ENCODE measurements around the gene MRPL37.

MRPL37 gene

GRCh38 chr1:54239035-54239383, 39.0 kb downstream of the MRPL37 start:
- H3K27ac ChIP-seq (ENCODE audit: low read depth, low read length): no peak overlapping the region
- no peaks in the 10 kb centered on the region for H4K20me1 ChIP-seq (ENCODE audit: control insufficient read depth, insufficient read depth, low read depth, low read length)
- H3K27me3 ChIP-seq (ENCODE audit: control insufficient read depth, low read length): no peaks in the 10 kb centered on the region
- H3K4me3 ChIP-seq (ENCODE audit: low read length): no peak overlapping the region
- no peaks in the 10 kb centered on the region for H3K4me1 ChIP-seq (ENCODE audit: control insufficient read depth, low read length)
- no peaks in the 10 kb centered on the region for H3F3A ChIP-seq (ENCODE audit: control insufficient read depth, insufficient read depth)
- no peaks in the 10 kb centered on the region for H3K9me3 ChIP-seq (ENCODE audit: control insufficient read depth, insufficient read depth, low read length)
- H3K9me2 ChIP-seq (replicated peaks; ENCODE audit: control insufficient read depth, low read length): no peaks in the 10 kb centered on the region
- no peaks in the 10 kb centered on the region for H3K79me2 ChIP-seq (ENCODE audit: control insufficient read depth, low read length)
- no peak overlapping the region for H3K4me2 ChIP-seq (ENCODE audit: low read length)
- H3K36me3 ChIP-seq (ENCODE audit: control insufficient read depth, low read length): no peaks in the 10 kb centered on the region
- no peak for TF ChIP-seq CTCF (IDR thresholded peaks at IDR 0.05; ENCODE audit: low read depth, low read length, poor library complexity, severe bottlenecking)
- no peak for TF ChIP-seq EZH2phosphoT487 (IDR thresholded peaks at IDR 0.05; ENCODE audit: borderline replicate concordance, low read length)

DNA sequence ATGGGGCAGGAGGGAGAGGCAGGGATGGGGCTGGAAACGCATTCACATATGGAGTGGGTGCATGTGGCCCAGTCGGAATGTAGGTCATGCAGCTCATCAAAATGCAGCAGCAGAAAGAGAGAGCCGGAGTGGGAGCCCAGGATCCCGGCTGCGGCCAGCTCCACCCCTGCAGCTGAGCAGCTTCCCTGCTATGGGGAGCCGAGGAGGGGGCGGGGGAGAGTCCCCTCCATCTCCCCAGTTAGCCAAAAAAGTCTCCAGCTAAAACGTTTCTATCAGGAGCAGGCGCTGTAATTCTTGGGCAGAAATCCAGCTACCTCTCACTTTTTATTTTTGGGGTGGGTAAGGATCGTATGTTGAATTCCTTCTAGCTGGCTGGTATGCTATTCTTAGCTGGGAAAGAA, 39.7 kb downstream of the MRPL37 start:
- H3K9me3 ChIP-seq (ENCODE audit: control insufficient read depth, insufficient read depth, low read length): no peaks in the 10 kb centered on the region
- no peaks in the 10 kb centered on the region for H3K79me2 ChIP-seq (ENCODE audit: control insufficient read depth, low read length)
- H3F3A ChIP-seq (ENCODE audit: control insufficient read depth, insufficient read depth): no peaks in the 10 kb centered on the region
- H3K27ac ChIP-seq (ENCODE audit: low read depth, low read length): no peak overlapping the region
- H3K27me3 ChIP-seq (ENCODE audit: control insufficient read depth, low read length): no peaks in the 10 kb centered on the region
- TF ChIP-seq CTCF (IDR thresholded peaks at IDR 0.05; ENCODE audit: low read depth, low read length, poor library complexity, severe bottlenecking): no peak
- TF ChIP-seq EZH2phosphoT487 (IDR thresholded peaks at IDR 0.05; ENCODE audit: borderline replicate concordance, low read length): no peak
- H3K4me3 ChIP-seq (ENCODE audit: low read length): no peak overlapping the region
- H3K4me2 ChIP-seq (ENCODE audit: low read length): no peak overlapping the region
- no peaks in the 10 kb centered on the region for H3K36me3 ChIP-seq (ENCODE audit: control insufficient read depth, low read length)
- H3K9me2 ChIP-seq (replicated peaks; ENCODE audit: control insufficient read depth, low read length): no peaks in the 10 kb centered on the region
- no peaks in the 10 kb centered on the region for H3K4me1 ChIP-seq (ENCODE audit: control insufficient read depth, low read length)
- no peaks in the 10 kb centered on the region for H4K20me1 ChIP-seq (ENCODE audit: control insufficient read depth, insufficient read depth, low read depth, low read length)

- H3K9me2 ChIP-seq (replicated peaks; ENCODE audit: control insufficient read depth, low read length): no peaks in the 10 kb centered on the region
- no peak overlapping the region for H3K4me3 ChIP-seq (ENCODE audit: low read length)
- H3K4me1 ChIP-seq (ENCODE audit: control insufficient read depth, low read length): no peaks in the 10 kb centered on the region
- no peaks in the 10 kb centered on the region for H3K79me2 ChIP-seq (ENCODE audit: control insufficient read depth, low read length)
- no peaks in the 10 kb centered on the region for H3K36me3 ChIP-seq (ENCODE audit: control insufficient read depth, low read length)
- H3F3A ChIP-seq (ENCODE audit: control insufficient read depth, insufficient read depth): no peaks in the 10 kb centered on the region
- TF ChIP-seq CTCF (IDR thresholded peaks at IDR 0.05; ENCODE audit: low read depth, low read length, poor library complexity, severe bottlenecking): no peak
- TF ChIP-seq EZH2phosphoT487 (IDR thresholded peaks at IDR 0.05; ENCODE audit: borderline replicate concordance, low read length): no peak
- H3K27ac ChIP-seq (ENCODE audit: low read depth, low read length): no peak overlapping the region
- H4K20me1 ChIP-seq (ENCODE audit: control insufficient read depth, insufficient read depth, low read depth, low read length): no peaks in the 10 kb centered on the region
- H3K27me3 ChIP-seq (ENCODE audit: control insufficient read depth, low read length): no peaks in the 10 kb centered on the region
- H3K4me2 ChIP-seq (ENCODE audit: low read length): no peak overlapping the region
- no peaks in the 10 kb centered on the region for H3K9me3 ChIP-seq (ENCODE audit: control insufficient read depth, insufficient read depth, low read length)
These were observed 40.9 kb downstream of the MRPL37 start for GRCh38 chr1:54240741-54241335.
